Activated CD4-positive, alpha-beta T cell treated with anti-CD3 and anti-CD28 coated beads, Interleukin-2, amount 50 U/mL, for 1 hour (primary cell): ENCODE measurements around the gene ALDH16A1.
A peak's percentile ranks its signal among the peaks of the same experiment; 100 is the strongest.

Source experiments
- DNase-seq: peaks from one replicate; pipeline ENCODE4 v3.0.0-alpha.2; 2020

Gene ALDH16A1

DNA sequence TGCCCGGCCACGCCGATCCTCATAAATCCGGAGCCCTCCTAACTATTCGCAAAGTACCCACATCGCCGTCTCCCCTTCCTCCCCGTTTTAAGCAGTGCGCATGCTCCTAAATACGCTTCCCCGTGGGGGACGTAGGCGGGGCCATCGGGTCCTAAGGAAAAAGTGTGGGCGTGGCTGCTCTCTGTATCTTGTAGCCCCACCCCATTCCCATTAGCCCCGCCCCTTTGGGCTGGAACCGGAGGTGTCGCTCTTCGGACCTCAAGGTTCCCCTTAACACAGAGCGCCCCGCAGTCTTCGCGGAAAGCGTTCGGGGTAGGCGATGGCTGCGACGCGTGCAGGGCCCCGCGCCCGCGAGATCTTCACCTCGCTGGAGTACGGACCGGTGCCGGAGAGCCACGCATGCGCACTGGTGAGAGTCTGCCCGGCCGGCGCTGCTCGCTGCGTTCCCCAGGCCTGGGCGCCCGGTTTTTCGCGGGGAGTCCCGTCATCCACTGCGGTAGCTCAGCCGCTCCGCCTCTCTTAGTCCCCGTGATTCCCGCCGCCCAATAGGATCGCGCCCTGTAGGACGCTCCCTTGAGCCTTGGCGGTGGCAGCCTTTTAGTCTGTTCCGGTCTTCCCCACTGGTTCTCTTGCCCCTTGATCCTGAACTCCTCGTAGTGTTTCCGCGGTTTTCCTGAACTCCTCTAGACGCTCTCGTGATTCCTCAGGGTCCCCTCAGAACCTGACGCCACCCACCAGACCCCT is at the start of gene ALDH16A1:
Gene ALDH16A1, plus strand, starts transcription at position 213 of the 744 bp plus-strand sequence. Its CDS starts 107 bp downstream, at position 320.
- DNase-seq = peak; percentile 97

GRCh38 chr19:49403404-49404187 is 49.4 kb upstream of the ALDH16A1 start:
- no peak for DNase-seq

DNA sequence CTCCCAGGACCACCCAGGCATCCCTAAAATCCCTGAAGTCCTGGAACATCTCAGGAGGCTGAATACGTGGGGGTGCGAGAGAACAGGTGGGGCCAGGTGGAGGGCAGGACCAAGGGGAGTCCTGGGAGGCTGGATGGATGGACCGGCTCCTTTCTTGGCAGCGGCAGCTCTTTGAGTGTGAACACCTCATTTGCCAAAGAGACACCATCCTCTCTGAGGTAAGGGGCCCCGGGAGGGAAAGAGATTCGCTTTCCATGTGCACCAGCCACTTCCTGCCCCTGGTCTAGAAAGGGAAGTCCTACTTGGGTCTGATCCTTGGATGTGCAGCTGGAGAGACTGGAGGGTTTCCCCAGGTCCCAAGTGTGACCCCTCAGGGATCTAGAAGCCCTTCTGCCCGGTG is 45.9 kb upstream of the ALDH16A1 start:
- no peak for DNase-seq

- DNase-seq = no peak
These were observed 45.5 kb upstream of the ALDH16A1 start for GRCh38 chr19:49407482-49408015.

DNA sequence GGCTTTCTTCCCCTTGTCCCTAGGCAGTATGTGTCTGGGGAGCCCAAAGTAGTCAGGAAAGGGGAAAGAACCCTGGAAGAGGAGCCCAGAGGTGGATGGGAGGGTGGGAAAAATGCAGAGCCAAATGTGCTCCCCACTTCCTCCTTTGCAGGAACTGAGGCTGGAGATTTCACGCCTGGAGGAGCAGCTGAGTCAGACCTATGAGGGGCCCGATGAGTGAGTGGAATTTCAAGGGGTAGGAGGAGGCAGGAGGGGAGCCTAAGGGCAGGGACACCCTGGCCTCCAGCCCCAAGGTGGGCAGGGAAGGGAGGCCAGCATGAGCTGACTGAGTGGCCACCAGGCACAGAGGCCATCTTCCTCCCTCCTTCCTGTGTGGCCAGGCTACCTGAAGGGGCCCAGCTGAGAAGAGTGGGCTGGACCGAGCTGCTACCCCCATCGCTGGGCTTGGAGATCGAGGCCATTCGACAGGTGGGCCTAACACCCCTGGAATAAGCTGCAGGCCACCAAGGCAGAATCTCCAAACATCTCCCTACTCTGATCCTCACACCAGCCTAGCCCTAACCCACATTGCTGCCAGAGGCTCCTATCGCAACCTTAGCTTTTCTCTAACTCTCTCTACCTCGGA is 44.1 kb upstream of the ALDH16A1 start:
- DNase-seq = no peak

GRCh38 chr19:49409441-49410029 is 43.5 kb upstream of the ALDH16A1 start:
- DNase-seq = no peak

DNA sequence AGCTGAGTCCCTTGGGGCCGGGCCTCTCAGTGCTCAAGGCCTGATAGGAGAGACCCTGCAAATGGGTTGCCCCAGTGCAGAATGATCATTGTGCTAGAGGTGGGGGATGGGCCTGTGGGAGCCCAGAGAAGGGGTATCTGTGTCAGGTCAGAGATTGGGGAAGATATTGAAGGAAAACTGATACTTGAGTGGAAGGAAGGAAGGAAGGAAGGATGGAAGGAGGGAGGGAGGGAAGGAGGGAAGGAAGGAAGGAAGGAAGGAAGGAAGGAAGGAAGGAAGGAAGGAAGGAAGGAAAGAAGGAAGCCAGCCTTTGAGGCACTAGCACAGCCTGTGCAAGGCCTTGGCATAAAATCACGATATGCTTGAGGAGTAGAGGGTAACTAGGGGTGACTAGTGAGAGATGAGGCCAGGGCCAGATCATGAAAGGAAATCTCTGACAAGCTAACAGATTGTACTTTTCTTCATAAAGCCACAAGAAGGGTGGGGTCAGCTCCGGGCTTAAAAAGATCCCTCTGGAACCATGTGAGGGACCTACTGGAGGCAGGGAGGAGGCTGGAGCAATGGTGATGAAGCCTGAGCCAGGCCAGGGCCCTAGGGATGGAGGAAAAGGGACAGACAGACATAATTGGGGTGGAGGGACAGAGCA is 41.2 kb upstream of the ALDH16A1 start:
- DNase-seq = no peak

DNA sequence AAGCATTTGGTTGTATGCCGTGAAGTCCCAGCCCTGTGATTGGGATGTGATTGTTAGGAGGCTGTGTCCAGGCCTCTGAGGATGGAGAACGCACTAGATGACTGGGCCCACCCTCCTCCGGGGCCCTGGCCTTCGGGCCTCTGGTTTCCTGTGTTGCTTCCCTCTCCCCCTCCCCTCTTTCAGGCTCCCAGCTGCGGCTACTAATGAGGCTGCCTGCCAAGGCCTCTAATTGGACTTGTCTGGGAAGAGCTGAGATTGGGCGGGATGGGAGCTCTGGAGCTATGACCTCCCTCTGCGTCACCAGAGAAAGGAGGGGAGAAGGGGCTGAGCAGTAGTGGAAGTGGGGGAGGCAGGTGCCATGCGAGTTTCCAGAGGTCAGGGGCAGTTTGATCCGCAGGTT is 39.7 kb upstream of the ALDH16A1 start:
- DNase-seq = no peak

GRCh38 chr19:49414256-49414655 is 38.8 kb upstream of the ALDH16A1 start:
- no peak for DNase-seq

GRCh38 chr19:49415102-49415809 is 37.8 kb upstream of the ALDH16A1 start:
- no peak for DNase-seq

DNA sequence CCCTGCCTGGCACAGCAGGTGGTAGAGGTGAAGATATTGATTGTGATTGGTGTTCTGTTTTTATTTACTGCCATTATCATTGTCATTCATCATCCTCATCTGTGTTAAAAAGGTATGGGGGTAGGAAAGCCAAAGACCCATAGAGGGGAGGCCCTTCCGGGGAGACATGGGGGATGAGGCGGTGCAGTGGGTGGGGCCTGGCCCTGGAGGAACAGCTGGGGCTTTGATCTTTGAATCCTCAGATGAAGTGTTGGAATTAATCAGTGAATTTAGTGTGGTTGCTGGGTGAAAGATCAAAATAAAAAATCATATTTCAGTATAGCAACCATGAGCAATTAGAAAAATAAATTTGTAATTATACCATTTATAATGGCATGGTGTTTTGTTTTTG is 37.2 kb upstream of the ALDH16A1 start:
- DNase-seq = no peak

DNA sequence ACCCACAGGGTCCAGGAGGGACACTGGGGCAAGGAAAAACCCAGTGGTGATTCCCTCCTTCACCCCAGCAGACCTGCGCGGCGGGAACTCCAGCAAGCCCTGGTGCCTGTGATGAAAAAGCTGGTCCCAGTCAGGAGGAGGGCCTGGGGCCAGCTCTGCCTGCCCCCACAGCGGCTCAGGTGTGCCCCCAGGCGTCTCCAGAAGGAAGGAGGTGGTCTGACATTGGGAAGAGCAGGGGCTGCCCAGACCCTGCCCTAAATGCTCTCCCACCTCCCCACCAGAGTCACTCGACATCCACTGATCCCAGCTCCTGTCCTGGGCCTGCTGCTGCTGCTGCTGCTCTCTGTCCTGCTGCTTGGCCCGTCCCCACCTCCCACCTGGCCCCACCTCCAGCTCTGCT is 35.9 kb upstream of the ALDH16A1 start:
- DNase-seq = no peak

DNA sequence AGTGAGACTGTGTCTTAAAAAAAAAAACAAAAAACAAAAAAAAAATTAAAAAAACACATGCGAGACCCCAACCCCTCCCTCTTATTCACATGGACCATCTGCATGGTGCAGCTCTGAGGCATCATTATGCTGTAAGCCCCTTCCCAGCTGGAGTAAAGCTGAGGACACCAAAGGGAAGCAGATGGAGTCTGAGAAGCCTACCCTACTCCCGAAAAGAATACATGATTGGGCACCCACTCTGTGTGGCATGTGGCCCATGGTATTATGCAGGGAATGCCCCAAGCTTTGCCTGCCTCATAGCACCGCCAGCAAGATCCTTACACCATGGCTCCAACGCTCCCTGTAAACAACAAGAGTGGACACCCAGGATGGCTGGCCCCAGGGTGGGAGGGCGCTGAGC is 34.5 kb upstream of the ALDH16A1 start:
- no peak for DNase-seq

- DNase-seq = no peak
These were observed 33.9 kb upstream of the ALDH16A1 start for GRCh38 chr19:49419173-49419572.

DNA sequence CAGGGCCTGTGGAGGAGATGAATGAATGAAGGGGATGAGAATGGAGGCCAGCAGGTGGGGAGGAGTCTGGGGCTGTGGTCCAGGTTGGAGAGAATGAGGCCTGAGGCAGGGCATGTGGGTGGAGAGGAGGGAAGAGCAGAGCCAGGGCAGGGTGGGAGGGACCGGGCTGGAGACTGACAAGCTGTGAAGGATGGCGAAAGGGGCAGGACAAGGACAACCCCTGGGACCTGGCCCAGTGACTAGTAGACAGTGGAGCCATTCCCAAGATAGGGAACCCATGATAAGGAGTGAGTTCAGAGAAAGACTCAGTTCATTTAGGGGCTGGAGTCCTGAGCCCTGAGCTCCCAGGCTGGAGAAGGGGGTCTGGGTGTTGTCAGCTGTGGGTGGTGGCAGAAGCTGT is 32.8 kb upstream of the ALDH16A1 start:
- no peak for DNase-seq

GRCh38 chr19:49421039-49421877 is 31.8 kb upstream of the ALDH16A1 start:
- DNase-seq = no peak

DNA sequence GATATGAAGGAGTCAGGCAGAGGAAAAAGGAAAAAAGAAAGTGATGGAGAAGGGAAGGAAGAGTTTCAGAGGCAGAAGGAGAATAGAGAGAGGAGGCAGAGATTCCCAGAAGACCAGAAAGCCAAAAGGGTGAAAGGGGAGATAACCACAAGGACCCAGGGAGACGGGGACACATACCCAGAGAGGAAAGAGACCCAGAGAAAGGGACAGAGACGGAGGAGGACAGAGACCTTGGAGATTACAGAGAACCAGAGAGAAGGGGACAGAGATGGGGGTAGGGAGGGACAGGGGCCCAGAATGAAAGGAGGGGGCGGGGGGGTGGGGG is 31.2 kb upstream of the ALDH16A1 start:
- no peak for DNase-seq

DNA sequence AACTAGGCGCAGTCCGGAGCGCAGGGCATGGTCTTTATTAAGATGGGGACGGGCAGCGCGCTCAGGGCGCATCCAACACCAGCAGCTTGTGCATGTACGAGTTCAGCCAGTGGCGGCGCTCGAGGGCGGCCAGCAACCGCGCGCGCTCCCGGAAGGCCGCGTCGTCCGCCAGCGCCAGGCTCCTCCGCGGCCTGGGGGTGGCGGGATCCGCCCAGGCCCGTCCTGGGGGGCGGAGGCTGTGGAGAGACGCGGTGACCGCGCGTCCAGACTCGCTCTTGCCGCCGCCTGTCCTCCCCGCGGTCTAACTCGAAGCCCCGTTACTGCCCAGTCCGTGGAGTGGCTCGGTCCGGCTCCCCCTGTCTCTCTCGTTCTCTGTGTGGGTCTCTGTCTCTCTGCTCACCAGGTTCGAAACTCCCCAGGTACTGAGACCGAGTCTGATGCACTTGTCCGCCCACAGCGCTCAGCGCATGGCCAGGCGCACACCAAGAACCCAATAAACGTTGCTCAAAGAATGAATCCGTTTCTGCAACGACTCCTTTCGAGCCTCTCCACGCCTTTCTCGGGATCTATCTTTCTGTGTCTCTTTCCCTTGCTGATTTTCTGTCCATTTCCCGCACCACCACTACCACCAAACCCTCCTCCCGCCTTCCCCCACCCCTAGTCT is 30.5 kb upstream of the ALDH16A1 start:
- DNase-seq = peak; percentile 43

GRCh38 chr19:49423071-49423984 is 29.7 kb upstream of the ALDH16A1 start, which contains the start of gene PTH2:
PTH2 (minus strand) TSS chr19:49423441; CDS start chr19:49423339, 102 bp downstream.
- no peak for DNase-seq

DNA sequence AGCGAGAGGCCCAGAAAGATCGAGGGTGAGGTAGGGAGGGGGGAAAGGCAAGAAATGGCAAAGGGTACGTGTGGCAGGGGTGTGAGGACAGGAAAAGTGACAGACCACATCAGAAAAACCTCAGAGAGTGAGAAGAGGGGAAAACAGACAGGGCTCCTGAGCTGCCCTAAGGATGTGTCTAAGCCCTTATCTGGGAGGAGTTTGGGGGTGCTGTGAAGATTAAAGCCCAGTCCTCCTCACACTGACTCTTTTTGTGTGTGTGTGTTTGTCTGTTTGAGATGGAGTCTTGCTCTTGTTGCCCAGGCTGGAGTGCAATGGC is 29.1 kb upstream of the ALDH16A1 start:
- DNase-seq = no peak
